ENCODE measurements around the gene FADS1. TPM values are rescaled to one million over a fixed set of nuclear protein-coding genes. Genes with fewer than 3 reads are reported as not detected.

Gene FADS1
- total RNA-seq = 59.7 and 68.7 TPM in 2 replicates

DNA sequence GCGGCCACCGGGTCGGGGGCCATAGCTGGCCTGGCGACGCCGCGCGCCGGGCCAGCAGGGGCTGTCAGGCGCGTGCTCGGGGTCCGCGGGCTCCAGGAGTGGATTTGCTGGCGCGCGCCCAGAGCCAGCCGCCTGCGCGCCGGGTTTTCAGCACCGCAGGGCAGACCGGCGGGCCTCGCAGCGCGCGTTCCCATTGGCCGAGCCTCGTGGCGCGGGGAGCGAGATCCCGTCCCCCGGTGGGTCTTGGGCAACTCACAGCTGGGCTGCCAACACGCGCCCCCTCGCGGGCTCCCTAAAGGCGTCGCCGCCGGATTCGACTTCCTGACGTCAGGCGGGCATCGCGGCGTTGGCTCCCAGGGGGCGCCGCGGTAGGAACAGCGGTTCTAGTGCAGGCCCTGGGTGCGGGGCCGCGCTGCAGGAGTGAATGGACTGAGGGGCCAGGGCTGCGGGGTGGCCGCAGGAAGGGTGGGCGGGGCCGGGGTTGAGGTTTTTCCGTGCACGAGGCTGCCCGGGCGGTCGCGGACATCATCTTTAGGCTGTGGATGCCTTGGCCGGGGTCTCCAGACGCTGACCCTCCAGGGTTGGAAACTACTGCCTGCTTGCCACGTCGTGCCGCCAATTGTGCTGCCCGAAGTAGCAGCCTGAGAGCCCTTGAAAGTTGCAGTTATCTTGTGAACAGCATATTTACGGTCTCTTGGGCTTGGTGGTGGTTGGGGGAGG, at the start of gene FADS1:
Gene FADS1 (minus strand): TSS at position 268 of the 720 bp plus-strand sequence. CDS start 74 bp downstream, at position 194.

GRCh38 chr11:61827571-61828378, 11.0 kb upstream of the FADS1 start, which contains the start of gene FADS2:
Gene FADS2 (plus strand): TSS chr11:61828300. CDS start chr11:61828391, 91 bp downstream.

GRCh38 chr11:61792310-61793082, 24.3 kb downstream of the FADS1 start, which contains the start of the genes FEN1 and TMEM258:
Gene FEN1 (plus strand): TSS chr11:61792911. CDS start chr11:61795362, 2,451 bp downstream.
Gene TMEM258 (minus strand): TSS chr11:61792599. CDS start chr11:61792558, 41 bp downstream.

GRCh38 chr11:61752117-61752924, 64.5 kb downstream of the FADS1 start, which contains the start of gene MYRF:
Gene MYRF (plus strand): TSS chr11:61752636. CDS start chr11:61752745, 109 bp downstream.

Other genes starting within 250 kb of the FADS1 start
- gene SYT7, start 235.9 kb downstream of the FADS1 start, total RNA-seq = 0.05 and 0.07 TPM in 2 replicates
- gene DAGLA, start 136.6 kb downstream of the FADS1 start, total RNA-seq = 4.3 and 5.8 TPM in 2 replicates
- 2.3 and 4.3 TPM in 2 replicates for gene MYRF, start 64.4 kb downstream of the FADS1 start, total RNA-seq
- gene TMEM258, start 24.4 kb downstream of the FADS1 start, total RNA-seq = 64.7 and 84.0 TPM in 2 replicates
- gene FEN1, start 24.1 kb downstream of the FADS1 start, total RNA-seq = 66.6 and 71.7 TPM in 2 replicates
- 267 and 304 TPM in 2 replicates for gene FADS2, start 11.3 kb upstream of the FADS1 start, total RNA-seq
- gene FADS3, start 74.5 kb upstream of the FADS1 start, total RNA-seq = 259 and 318 TPM in 2 replicates
- gene RAB3IL1, start 100.6 kb upstream of the FADS1 start, total RNA-seq = 5.1 and 7.5 TPM in 2 replicates
- gene BEST1, start 133.3 kb upstream of the FADS1 start, total RNA-seq = not detected in 2 replicates
- gene FTH1, start 150.6 kb upstream of the FADS1 start, total RNA-seq = 854 and 859 TPM in 2 replicates

Measured in mammary microvascular endothelial cell (primary cell).